ENCODE measurements around the gene VWC2L.
A peak's percentile ranks its signal among the peaks of the same experiment; 100 is the strongest.

VWC2L gene

GRCh38 chr2:214574084-214574781 lies 163.4 kb downstream of the VWC2L start:
- no peak overlapping the region for H3K4me3 ChIP-seq (ENCODE audit: low read depth, low read length)
- TF ChIP-seq CTCF (IDR thresholded peaks at IDR 0.05; ENCODE audit: insufficient read depth, low read depth, low read length, missing control alignments) = no peak
- peak; percentile 17 for DNase-seq (ENCODE audit: low read depth)

GRCh38 chr2:214575030-214575429 lies 164.2 kb downstream of the VWC2L start:
- H3K4me3 ChIP-seq (ENCODE audit: low read depth, low read length) = no peak overlapping the region; the same call in 1 of the 2 replicates
- TF ChIP-seq CTCF (IDR thresholded peaks at IDR 0.05; ENCODE audit: insufficient read depth, low read depth, low read length, missing control alignments) = no peak
- DNase-seq (ENCODE audit: low read depth) = peak; percentile 33

- TF ChIP-seq CTCF (IDR thresholded peaks at IDR 0.05; ENCODE audit: insufficient read depth, low read depth, low read length, missing control alignments) = no peak
- DNase-seq (ENCODE audit: low read depth) = no peak
- H3K4me3 ChIP-seq (ENCODE audit: low read depth, low read length) = peak overlapping the region; percentile 10
These were observed 164.6 kb downstream of the VWC2L start for GRCh38 chr2:214575465-214575864.

- no peak overlapping the region for H3K4me3 ChIP-seq (ENCODE audit: low read depth, low read length)
- no peak for DNase-seq (ENCODE audit: low read depth)
- TF ChIP-seq CTCF (IDR thresholded peaks at IDR 0.05; ENCODE audit: insufficient read depth, low read depth, low read length, missing control alignments) = no peak
These were observed 166.9 kb downstream of the VWC2L start for GRCh38 chr2:214577769-214578168.

GRCh38 chr2:214578442-214578841 lies 167.6 kb downstream of the VWC2L start:
- H3K4me3 ChIP-seq (ENCODE audit: low read depth, low read length) = no peak overlapping the region
- no peak for DNase-seq (ENCODE audit: low read depth)
- no peak for TF ChIP-seq CTCF (IDR thresholded peaks at IDR 0.05; ENCODE audit: insufficient read depth, low read depth, low read length, missing control alignments)

GRCh38 chr2:214579035-214579434 lies 168.2 kb downstream of the VWC2L start:
- no peak for DNase-seq (ENCODE audit: low read depth)
- TF ChIP-seq CTCF (IDR thresholded peaks at IDR 0.05; ENCODE audit: insufficient read depth, low read depth, low read length, missing control alignments) = no peak
- no peak overlapping the region for H3K4me3 ChIP-seq (ENCODE audit: low read depth, low read length)

- DNase-seq (ENCODE audit: low read depth) = peak; percentile 18
- TF ChIP-seq CTCF (IDR thresholded peaks at IDR 0.05; ENCODE audit: insufficient read depth, low read depth, low read length, missing control alignments) = peak; percentile 32
- no peak overlapping the region for H3K4me3 ChIP-seq (ENCODE audit: low read depth, low read length)
These were observed 176.6 kb downstream of the VWC2L start for GRCh38 chr2:214587442-214587841.

Data from GM12865 (cell line).